Activated naive CD8-positive, alpha-beta T cell treated with anti-CD3 and anti-CD28 coated beads, Interleukin-2, amount 50 U/mL, for 24 hours (primary cell): Measurements from ENCODE around the gene NRXN3.

ENCODE experiments used
- ATAC-seq: fragments of 150-1000 bp; cut with Tn5 transposase; one replicate; pipeline ENCODE4 v1.10.0; 2021
- DNase-seq: peaks from one replicate; pipeline ENCODE4 v3.0.0; 2021
- H3K27ac Mint-ChIP-seq: one replicate; pipeline ENCODE4 v1.8.0; 2021; ENCODE audit warnings: mild to moderate bottlenecking, mixed read lengths
- H3K27me3 Mint-ChIP-seq: one replicate; pipeline ENCODE4 v1.8.0; 2021; ENCODE audit warnings: mixed read lengths
- H3K36me3 Mint-ChIP-seq: one replicate; pipeline ENCODE4 v1.8.0; 2021; ENCODE audit warnings: low read depth, mixed read lengths
- H3K4me1 Mint-ChIP-seq: one replicate; pipeline ENCODE4 v1.8.0; 2021; ENCODE audit warnings: mixed read lengths
- H3K4me3 Mint-ChIP-seq: one replicate; pipeline ENCODE4 v1.8.0; 2021; ENCODE audit warnings: mild to moderate bottlenecking, moderate library complexity, mixed read lengths
- H3K9me3 Mint-ChIP-seq: one replicate; pipeline ENCODE4 v1.8.0; 2021; ENCODE audit warnings: mixed read lengths

NRXN3 gene

GRCh38 chr14:79320561-79320960 is 1150.4 kb downstream of the NRXN3 start:
- no peaks in the 10 kb centered on the region for H3K36me3 Mint-ChIP-seq
- H3K9me3 Mint-ChIP-seq = no peaks in the 10 kb centered on the region
- H3K27ac Mint-ChIP-seq = no peak overlapping the region
- no peaks in the 10 kb centered on the region for H3K4me1 Mint-ChIP-seq
- DNase-seq (no peak), ATAC-seq (no peak)
- no peak overlapping the region for H3K4me3 Mint-ChIP-seq
- H3K27me3 Mint-ChIP-seq = no peaks in the 10 kb centered on the region

GRCh38 chr14:79321070-79321469 is 1150.9 kb downstream of the NRXN3 start:
- no peaks in the 10 kb centered on the region for H3K27me3 Mint-ChIP-seq
- H3K36me3 Mint-ChIP-seq = no peaks in the 10 kb centered on the region
- H3K27ac Mint-ChIP-seq = no peak overlapping the region
- no peaks in the 10 kb centered on the region for H3K9me3 Mint-ChIP-seq
- ATAC-seq (no peak), DNase-seq (no peak)
- H3K4me3 Mint-ChIP-seq = no peak overlapping the region
- H3K4me1 Mint-ChIP-seq = no peaks in the 10 kb centered on the region

DNA sequence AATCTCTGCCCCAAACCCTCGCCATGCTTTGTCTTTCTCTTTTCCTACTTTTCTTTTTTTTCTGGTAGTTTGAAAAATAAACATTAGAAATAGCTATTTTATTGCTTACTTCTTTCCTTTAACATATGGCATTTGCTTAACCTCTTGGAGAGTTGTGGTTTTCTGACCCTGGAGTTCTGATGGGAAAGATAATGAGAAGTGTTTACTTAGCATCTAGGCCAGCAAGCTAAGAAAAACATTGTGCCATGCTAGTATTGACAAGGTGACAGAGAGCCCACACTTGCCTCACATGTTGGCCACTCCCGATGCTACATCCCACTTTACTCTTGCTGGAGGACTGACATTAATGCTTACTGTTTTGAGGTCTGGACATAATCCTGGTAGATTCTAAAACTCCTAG is 1154.9 kb downstream of the NRXN3 start:
- Mint-ChIP-seq H3K4me3 (no peak overlapping the region), H3K4me1 (no peaks in the 10 kb centered on the region), H3K9me3 (no peaks in the 10 kb centered on the region), H3K36me3 (no peaks in the 10 kb centered on the region), H3K27ac (no peak overlapping the region), H3K27me3 (no peaks in the 10 kb centered on the region)
- no peak for DNase-seq
- no peak for ATAC-seq

GRCh38 chr14:79325557-79325956 is 1155.4 kb downstream of the NRXN3 start:
- no peak for ATAC-seq

DNA sequence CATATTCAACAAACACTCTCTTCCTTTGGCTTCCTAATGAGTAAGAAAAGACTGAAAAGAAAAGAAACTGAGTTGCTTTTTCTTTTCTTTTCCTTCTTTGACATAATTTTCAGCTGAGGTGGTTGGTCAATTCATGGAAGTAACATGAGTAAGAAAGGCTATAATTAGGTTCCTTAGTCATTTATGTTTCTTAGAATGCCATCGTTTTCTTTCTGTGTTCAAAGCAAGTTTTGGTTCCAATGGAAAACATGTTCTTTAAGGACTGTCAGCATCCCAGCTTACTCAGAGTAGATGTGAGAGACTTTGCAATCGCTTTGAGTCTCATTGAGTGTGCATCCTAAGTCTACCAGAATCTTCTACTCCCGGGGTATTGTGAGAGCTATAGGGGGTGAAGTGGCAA is 1158.7 kb downstream of the NRXN3 start:
- Mint-ChIP-seq H3K27me3 (peaks cover 2% of the 10 kb centered on the region), H3K9me3 (peaks cover 1% of the 10 kb centered on the region), H3K27ac (no peak overlapping the region), H3K4me3 (no peak overlapping the region), H3K36me3 (no peaks in the 10 kb centered on the region), H3K4me1 (no peaks in the 10 kb centered on the region)
- ATAC-seq = no peak
- DNase-seq = no peak

More at GRCh38 chr14:79325557-79325956, 1155.4 kb downstream of the NRXN3 start:
- no peak for DNase-seq
- Mint-ChIP-seq H3K4me3 (no peak overlapping the region), H3K36me3 (no peaks in the 10 kb centered on the region), H3K27me3 (no peaks in the 10 kb centered on the region), H3K4me1 (no peaks in the 10 kb centered on the region), H3K9me3 (no peaks in the 10 kb centered on the region), H3K27ac (no peak overlapping the region)

- DNase-seq (no peak), ATAC-seq (no peak)
- Mint-ChIP-seq H3K4me1 (no peaks in the 10 kb centered on the region), H3K27ac (no peak overlapping the region), H3K27me3 (peaks cover 2% of the 10 kb centered on the region), H3K9me3 (peaks cover 6% of the 10 kb centered on the region), H3K36me3 (no peaks in the 10 kb centered on the region), H3K4me3 (no peak overlapping the region)
Measured at GRCh38 chr14:79331830-79332229, 1161.7 kb downstream of the NRXN3 start.

GRCh38 chr14:79332504-79333197 is 1162.5 kb downstream of the NRXN3 start:
- no peaks in the 10 kb centered on the region for H3K36me3 Mint-ChIP-seq

DNA sequence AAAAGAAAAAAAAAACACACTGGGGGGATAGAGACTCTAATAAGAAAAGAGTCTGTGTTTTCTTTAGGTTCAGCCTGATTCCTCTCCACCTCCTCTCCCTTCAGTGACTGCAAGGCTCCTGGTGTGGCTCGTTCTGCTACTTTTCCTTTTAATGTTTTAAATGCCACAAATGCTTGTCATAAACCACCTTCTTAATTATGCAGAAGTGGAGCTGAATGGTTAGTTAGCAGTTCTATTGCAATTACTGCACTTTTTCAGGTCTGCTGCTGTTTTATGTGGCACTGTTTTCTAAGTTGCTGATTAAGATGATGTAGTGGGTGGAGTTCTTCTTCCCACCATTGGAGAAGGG is 1163.0 kb downstream of the NRXN3 start:
- no peak overlapping the region for H3K4me3 Mint-ChIP-seq
- H3K4me1 Mint-ChIP-seq = no peaks in the 10 kb centered on the region
- DNase-seq = no peak
- no peaks in the 10 kb centered on the region for H3K36me3 Mint-ChIP-seq
- H3K9me3 Mint-ChIP-seq = peaks cover 6% of the 10 kb centered on the region
- H3K27me3 Mint-ChIP-seq = peaks cover 2% of the 10 kb centered on the region
- H3K27ac Mint-ChIP-seq = no peak overlapping the region
- ATAC-seq = no peak

More at GRCh38 chr14:79332504-79333197, 1162.5 kb downstream of the NRXN3 start:
- H3K4me3 Mint-ChIP-seq = no peak overlapping the region
- H3K27ac Mint-ChIP-seq = no peak overlapping the region
- no peak for DNase-seq
- H3K9me3 Mint-ChIP-seq = peaks cover 6% of the 10 kb centered on the region
- H3K4me1 Mint-ChIP-seq = no peaks in the 10 kb centered on the region
- peaks cover 2% of the 10 kb centered on the region for H3K27me3 Mint-ChIP-seq
- no peak for ATAC-seq

GRCh38 chr14:79334272-79334671 is 1164.1 kb downstream of the NRXN3 start:
- Mint-ChIP-seq H3K27ac (no peak overlapping the region), H3K9me3 (peaks cover 6% of the 10 kb centered on the region), H3K36me3 (no peaks in the 10 kb centered on the region), H3K4me1 (no peaks in the 10 kb centered on the region), H3K27me3 (peaks cover 2% of the 10 kb centered on the region), H3K4me3 (no peak overlapping the region)
- ATAC-seq (no peak), DNase-seq (no peak)

DNA sequence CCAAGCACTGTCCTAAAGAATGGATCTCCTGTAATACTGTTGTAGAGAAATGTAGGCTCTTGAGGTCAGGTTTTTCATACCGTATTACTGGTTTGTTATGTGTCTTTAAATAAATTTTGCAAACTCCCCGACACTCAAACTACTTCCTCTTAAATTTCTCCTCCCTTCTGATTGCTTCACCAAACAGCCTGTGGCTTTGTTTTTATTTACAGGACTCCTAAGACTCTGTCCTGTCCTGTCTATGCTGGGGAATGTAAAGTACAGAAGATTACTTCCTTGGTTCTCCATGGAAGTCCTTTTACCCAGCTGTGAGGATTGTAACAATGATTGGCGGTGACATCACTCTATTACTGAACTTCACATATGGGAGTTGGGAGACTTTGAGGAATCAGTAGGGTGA is 1167.6 kb downstream of the NRXN3 start:
- Mint-ChIP-seq H3K4me1 (no peaks in the 10 kb centered on the region), H3K27ac (no peak overlapping the region), H3K36me3 (no peaks in the 10 kb centered on the region), H3K27me3 (no peaks in the 10 kb centered on the region), H3K4me3 (no peak overlapping the region), H3K9me3 (peaks cover 9% of the 10 kb centered on the region)
- no peak for ATAC-seq
- no peak for DNase-seq

DNA sequence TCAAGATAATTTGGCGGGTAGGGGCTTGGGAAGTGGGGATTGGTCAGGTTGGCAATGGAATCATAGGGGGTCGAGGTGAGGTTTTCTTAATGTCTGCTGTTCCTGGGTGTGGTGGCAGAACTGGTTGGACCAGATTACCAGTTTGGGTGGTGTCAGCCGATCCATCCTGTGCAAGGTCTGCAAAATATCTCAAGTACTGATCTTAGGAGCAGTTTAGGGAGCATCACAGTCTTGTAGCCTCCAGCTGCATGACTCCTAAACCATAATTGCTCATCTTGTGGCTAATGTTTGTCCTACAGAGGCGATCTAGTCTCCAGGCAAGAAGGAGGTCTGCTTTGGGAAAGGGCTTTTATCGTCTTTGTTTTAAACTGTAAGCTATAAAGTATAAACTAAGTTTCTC is 1172.8 kb downstream of the NRXN3 start:
- Mint-ChIP-seq H3K4me3 (no peak overlapping the region), H3K4me1 (no peaks in the 10 kb centered on the region), H3K36me3 (no peaks in the 10 kb centered on the region), H3K27me3 (peaks cover 1% of the 10 kb centered on the region), H3K27ac (no peak overlapping the region), H3K9me3 (peaks cover 3% of the 10 kb centered on the region)
- ATAC-seq = no peak
- DNase-seq = no peak

DNA sequence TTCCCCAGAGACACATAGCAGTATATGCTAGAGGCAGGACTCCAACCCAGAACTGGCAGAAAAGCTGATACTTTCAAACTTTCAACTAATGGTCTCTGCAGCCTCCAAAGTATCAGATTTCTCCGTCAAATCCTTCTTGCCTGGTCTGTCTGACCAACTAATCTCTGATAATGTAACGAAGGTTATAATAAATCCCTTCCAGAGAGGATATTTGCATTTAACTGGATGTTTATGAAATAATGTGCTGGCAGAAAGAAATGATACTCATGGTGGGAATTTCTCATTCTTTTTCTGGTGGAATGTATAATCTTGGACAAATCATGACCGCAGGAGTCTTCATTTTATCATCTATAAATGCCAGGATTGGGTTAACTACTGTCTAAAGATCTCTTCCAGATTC is 1180.8 kb downstream of the NRXN3 start:
- Mint-ChIP-seq H3K4me3 (no peak overlapping the region), H3K27ac (no peak overlapping the region), H3K36me3 (no peaks in the 10 kb centered on the region), H3K4me1 (no peaks in the 10 kb centered on the region), H3K27me3 (no peaks in the 10 kb centered on the region), H3K9me3 (peaks cover 4% of the 10 kb centered on the region)
- ATAC-seq (no peak), DNase-seq (no peak)

DNA sequence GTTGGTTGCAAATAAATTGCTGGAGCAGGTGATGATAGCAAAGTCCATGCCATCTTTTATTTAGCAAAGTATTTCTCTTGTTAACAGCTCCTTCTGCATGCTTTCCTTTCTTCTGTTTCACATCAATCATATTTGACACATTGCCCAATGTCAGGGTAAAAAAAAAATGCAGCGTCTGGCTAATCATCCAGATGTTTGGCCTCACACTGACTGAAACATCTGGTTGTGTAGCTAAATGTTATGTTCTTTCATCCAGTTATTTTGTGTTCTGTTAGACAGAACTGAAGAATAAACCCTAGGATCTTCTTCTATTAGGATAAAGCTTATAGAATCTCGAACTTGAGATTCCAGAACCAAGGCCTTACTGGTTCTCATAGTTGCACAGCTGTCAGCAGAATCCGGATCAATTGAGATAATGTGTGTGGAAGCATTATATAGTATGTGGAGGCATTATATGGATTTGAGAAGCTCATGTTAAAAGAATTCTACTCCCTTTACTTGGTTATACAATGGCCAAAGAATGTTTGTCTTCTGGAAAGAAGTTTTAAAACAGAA is 1182.0 kb downstream of the NRXN3 start:
- H3K27ac Mint-ChIP-seq = no peak overlapping the region
- no peak overlapping the region for H3K4me3 Mint-ChIP-seq
- no peaks in the 10 kb centered on the region for H3K36me3 Mint-ChIP-seq
- DNase-seq (no peak), ATAC-seq (no peak)
- H3K4me1 Mint-ChIP-seq = no peaks in the 10 kb centered on the region
- H3K9me3 Mint-ChIP-seq = peaks cover 4% of the 10 kb centered on the region
- no peaks in the 10 kb centered on the region for H3K27me3 Mint-ChIP-seq

GRCh38 chr14:79354336-79354735 is 1184.2 kb downstream of the NRXN3 start:
- H3K27me3 Mint-ChIP-seq = no peaks in the 10 kb centered on the region
- no peak for ATAC-seq
- H3K4me1 Mint-ChIP-seq = no peaks in the 10 kb centered on the region
- DNase-seq = no peak
- H3K36me3 Mint-ChIP-seq = no peaks in the 10 kb centered on the region
- H3K27ac Mint-ChIP-seq = no peak overlapping the region
- H3K4me3 Mint-ChIP-seq = no peak overlapping the region
- peaks cover 4% of the 10 kb centered on the region for H3K9me3 Mint-ChIP-seq

DNA sequence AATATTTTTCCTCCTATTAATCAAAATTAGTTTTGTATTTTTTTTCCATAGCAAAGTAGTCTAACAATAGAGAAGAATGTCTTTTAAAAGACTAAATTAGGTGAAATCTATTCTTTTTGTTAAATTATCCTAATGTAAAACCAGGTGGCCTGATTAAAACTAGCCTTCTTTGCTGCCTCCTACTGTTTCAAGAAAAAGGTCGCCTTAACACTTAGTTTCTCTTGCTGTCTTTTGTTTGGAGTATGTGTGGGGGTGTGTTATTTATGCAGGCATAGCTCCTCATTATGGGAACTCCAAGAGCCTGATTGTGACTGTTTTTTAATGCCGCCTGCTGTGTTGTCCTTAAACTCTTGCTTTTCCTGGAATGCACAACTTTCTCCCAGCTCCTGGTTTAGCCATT is 1185.9 kb downstream of the NRXN3 start:
- Mint-ChIP-seq H3K36me3 (no peaks in the 10 kb centered on the region), H3K27ac (no peak overlapping the region), H3K4me1 (no peaks in the 10 kb centered on the region), H3K4me3 (no peak overlapping the region), H3K27me3 (no peaks in the 10 kb centered on the region), H3K9me3 (no peaks in the 10 kb centered on the region)
- DNase-seq = no peak
- no peak for ATAC-seq

- Mint-ChIP-seq H3K4me1 (no peaks in the 10 kb centered on the region), H3K36me3 (no peaks in the 10 kb centered on the region), H3K27ac (no peak overlapping the region), H3K4me3 (no peak overlapping the region), H3K9me3 (peaks cover 3% of the 10 kb centered on the region), H3K27me3 (no peaks in the 10 kb centered on the region)
- DNase-seq (no peak), ATAC-seq (no peak)
Measured at GRCh38 chr14:79357307-79357706, 1187.1 kb downstream of the NRXN3 start.
